Measurements from ENCODE around the gene MRPL14. TPM values are rescaled to one million over a fixed set of nuclear protein-coding genes. Genes with fewer than 3 reads are reported as not detected.

Gene MRPL14
- total RNA-seq, 2 experiments from 2014 or later = 10.4 to 11.5 TPM

GRCh38 chr6:44132476-44132875 lies 5.2 kb upstream of the MRPL14 start:
- H3K4me3 ChIP-seq (ENCODE audit: low read length) = no peak overlapping the region
- Mint-ChIP-seq H3K4me3 (peak overlapping the region; percentile 62), H3K4me1 (ENCODE audit: low read depth) (peaks cover 23% of the 10 kb centered on the region), H3K9me3 (no peaks in the 10 kb centered on the region), H3K27ac (no peak overlapping the region), H3K36me3 (ENCODE audit: low read depth) (peaks cover 12% of the 10 kb centered on the region), H3K27me3 (no peaks in the 10 kb centered on the region)
- H3K9me3 ChIP-seq (ENCODE audit: control insufficient read depth in 1 of 2, insufficient read depth in 1 of 2, low read length in 2 of 2) = no peaks in the 10 kb centered on the region
- CTCF ChIA-PET = interaction anchor here (1.0 kb wide), 1 partner anchor 36 kb away, joined by 3 read pairs; no protein-coding TSS in a partner anchor
- POLR2A ChIA-PET = interaction anchor here (0.8 kb wide), 1 partner anchor 17 kb away, joined by 3 read pairs; no protein-coding TSS in a partner anchor
- no peak for DNase-seq
- no peak overlapping the region for H3K27ac ChIP-seq (ENCODE audit: low read depth in 1 of 2, low read length in 2 of 2)
- H3K4me1 ChIP-seq (ENCODE audit: insufficient read depth, low read length) = peaks cover 20% of the 10 kb centered on the region
- no peaks in the 10 kb centered on the region for H3K27me3 ChIP-seq (ENCODE audit: control insufficient read depth in 1 of 2, insufficient read depth in 2 of 2, low read length in 2 of 2)
- peaks cover 17% of the 10 kb centered on the region for H3K36me3 ChIP-seq (ENCODE audit: insufficient read depth, low read length)
- intact Hi-C loops (cut with DNase I, micrococcal nuclease) = no loop called here
- ATAC-seq (ENCODE audit: poor library complexity) = no peak
- no peak for TF ChIP-seq CTCF (IDR thresholded peaks at IDR 0.05)

- no peak for TF ChIP-seq CTCF (IDR thresholded peaks at IDR 0.05)
- peaks cover 12% of the 10 kb centered on the region for H3K36me3 ChIP-seq (ENCODE audit: insufficient read depth, low read length)
- H3K4me3 ChIP-seq (ENCODE audit: low read length) = no peak overlapping the region
- Mint-ChIP-seq H3K4me1 (ENCODE audit: low read depth) (peaks cover 23% of the 10 kb centered on the region), H3K9me3 (no peaks in the 10 kb centered on the region), H3K36me3 (ENCODE audit: low read depth) (peaks cover 12% of the 10 kb centered on the region), H3K4me3 (peak overlapping the region; percentile 21), H3K27ac (no peak overlapping the region), H3K27me3 (no peaks in the 10 kb centered on the region)
- CTCF ChIA-PET = interaction anchor here (1.0 kb wide), 1 partner anchor 35 kb away, joined by 3 read pairs; no protein-coding TSS in a partner anchor
- H3K4me1 ChIP-seq (ENCODE audit: insufficient read depth, low read length) = peaks cover 20% of the 10 kb centered on the region
- ATAC-seq (ENCODE audit: poor library complexity) (no peak), DNase-seq (no peak)
- H3K9me3 ChIP-seq (ENCODE audit: control insufficient read depth in 1 of 2, insufficient read depth in 1 of 2, low read length in 2 of 2) = no peaks in the 10 kb centered on the region
- no peak overlapping the region for H3K27ac ChIP-seq (ENCODE audit: low read depth in 1 of 2, low read length in 2 of 2)
- intact Hi-C loops (cut with DNase I, micrococcal nuclease) = no loop called here
- POLR2A ChIA-PET = interaction anchor here (0.8 to 1.2 kb wide), 2 partner anchors 17 to 36 kb away, joined by 3 read pairs; no protein-coding TSS in a partner anchor
- no peaks in the 10 kb centered on the region for H3K27me3 ChIP-seq (ENCODE audit: control insufficient read depth in 1 of 2, insufficient read depth in 2 of 2, low read length in 2 of 2)
Observed at GRCh38 chr6:44131892-44132291, 4.6 kb upstream of the MRPL14 start.

GRCh38 chr6:44129841-44130322 lies 2.6 kb upstream of the MRPL14 start:
- peaks cover 37% of the 10 kb centered on the region for H3K4me1 ChIP-seq (ENCODE audit: insufficient read depth, low read length)
- Mint-ChIP-seq H3K27me3 (no peaks in the 10 kb centered on the region), H3K4me3 (peak overlapping the region; percentile 82), H3K9me3 (no peaks in the 10 kb centered on the region), H3K36me3 (ENCODE audit: low read depth) (peaks cover 11% of the 10 kb centered on the region), H3K27ac (no peak overlapping the region), H3K4me1 (ENCODE audit: low read depth) (peaks cover 41% of the 10 kb centered on the region)
- no peak for ATAC-seq (ENCODE audit: poor library complexity)
- H3K27me3 ChIP-seq (ENCODE audit: control insufficient read depth in 1 of 2, insufficient read depth in 2 of 2, low read length in 2 of 2) = no peaks in the 10 kb centered on the region
- no peaks in the 10 kb centered on the region for H3K9me3 ChIP-seq (ENCODE audit: control insufficient read depth in 1 of 2, insufficient read depth in 1 of 2, low read length in 2 of 2)
- CTCF ChIA-PET = interaction anchor here (0.8 to 2.5 kb wide), 2 partner anchors 21 to 462 kb away, joined by 5 to 9 read pairs; no protein-coding TSS in a partner anchor
- TF ChIP-seq CTCF (IDR thresholded peaks at IDR 0.05) = no peak
- no peak overlapping the region for H3K27ac ChIP-seq (ENCODE audit: low read depth in 1 of 2, low read length in 2 of 2)
- H3K4me3 ChIP-seq (ENCODE audit: low read length) = no peak overlapping the region
- no peak for DNase-seq
- H3K36me3 ChIP-seq (ENCODE audit: insufficient read depth, low read length) = peaks cover 5% of the 10 kb centered on the region
- POLR2A ChIA-PET = interaction anchor here (0.5 kb wide), 1 partner anchor 30 kb away, joined by 3 read pairs; no protein-coding TSS in a partner anchor
- intact Hi-C loops (cut with DNase I, micrococcal nuclease) = loop anchor here in 1 of 2 experiments (2.0 to 5.0 kb wide), 2 partner anchors 23 to 127 kb away; partner anchors contain the start of gene SLC35B2
